IPS DF 6.9 (cell line): ENCODE data around the gene DNAJC15.
"Not testable (repeated sequence)": the region's sequence is repeated elsewhere in the genome, so short reads cannot be mapped to it uniquely, and the experiment has no call there.

Experiments
- DNase-seq: peaks from one replicate; pipeline ENCODE4 v3.0.0-alpha.2; 2013; ENCODE audit warnings: low read depth, low spot score
- H3K27ac ChIP-seq: one replicate; pipeline ENCODE4 v1.5.1; 2013; ENCODE audit warnings: low read length, control low read depth
- H3K27me3 ChIP-seq: 2 replicates; pipeline ENCODE4 v1.6.1; 2013; ENCODE audit warnings: mild to moderate bottlenecking, low read length; ENCODE audit not compliant: control insufficient read depth, insufficient read depth
- H3K36me3 ChIP-seq: 2 replicates; pipeline ENCODE4 v1.6.1; 2013; ENCODE audit warnings: low read length; ENCODE audit not compliant: control insufficient read depth, insufficient read depth
- H3K4me1 ChIP-seq: 2 replicates; pipeline ENCODE4 v1.6.1; 2013; ENCODE audit warnings: low read length; ENCODE audit not compliant: control insufficient read depth, insufficient read depth
- H3K4me3 ChIP-seq: 2 replicates; pipeline ENCODE4 v1.5.1; 2013; ENCODE audit warnings: mild to moderate bottlenecking, low read length
- H3K9me3 ChIP-seq: 2 replicates; pipeline ENCODE4 v1.6.1; 2013; ENCODE audit warnings: low read length, inconsistent platforms; ENCODE audit not compliant: control insufficient read depth, insufficient read depth
- WGBS: extraction: QIAGEN DNeasy Blood & Tissue Kit; methylation state at CpG from one replicate; pipeline ENCODE4 v1.1.7; 2013; ENCODE audit warnings: mixed read lengths, missing lambda C conversion rate; ENCODE audit not compliant: insufficient read length, insufficient coverage; 5-methylcytosine and 5-hydroxymethylcytosine counted together

DNAJC15 gene

GRCh38 chr13:43061496-43062280 lies 38.3 kb downstream of the DNAJC15 start:
- WGBS = no CpG with 5 or more reads among the region's 5 CpGs
- Histone ChIP-seq H3K4me1 (peaks cover 4% of the 10 kb centered on the region; the same call in 1 of the 2 replicates), H3K9me3 (no peaks in the 10 kb centered on the region), H3K36me3 (no peaks in the 10 kb centered on the region), H3K27me3 (no peaks in the 10 kb centered on the region), H3K4me3 (no peak overlapping the region), H3K27ac (no peak overlapping the region)
- no peak for DNase-seq

- H3K9me3 ChIP-seq = no peaks in the 10 kb centered on the region
- no CpG with 5 or more reads among the region's 1 CpG for WGBS
- no peak for DNase-seq
- no peak overlapping the region for H3K27ac ChIP-seq
- no peaks in the 10 kb centered on the region for H3K36me3 ChIP-seq
- no peak overlapping the region for H3K4me3 ChIP-seq
- H3K4me1 ChIP-seq = no peaks in the 10 kb centered on the region
- H3K27me3 ChIP-seq = no peaks in the 10 kb centered on the region
These were observed 48.4 kb downstream of the DNAJC15 start for GRCh38 chr13:43071824-43072223.

GRCh38 chr13:43072394-43072793 lies 49.0 kb downstream of the DNAJC15 start:
- Histone ChIP-seq H3K4me3 (no peak overlapping the region), H3K27me3 (no peaks in the 10 kb centered on the region), H3K36me3 (no peaks in the 10 kb centered on the region), H3K27ac (no peak overlapping the region), H3K4me1 (no peaks in the 10 kb centered on the region), H3K9me3 (no peaks in the 10 kb centered on the region)
- no peak for DNase-seq
- no CpG with 5 or more reads among the region's 5 CpGs for WGBS

GRCh38 chr13:43074824-43075510 lies 51.6 kb downstream of the DNAJC15 start:
- DNase-seq = no peak
- no peak overlapping the region for H3K27ac ChIP-seq
- H3K36me3 ChIP-seq = no peaks in the 10 kb centered on the region
- H3K9me3 ChIP-seq = no peaks in the 10 kb centered on the region
- no peak overlapping the region for H3K4me3 ChIP-seq
- H3K4me1 ChIP-seq = no peaks in the 10 kb centered on the region; the same call in 1 of the 2 replicates
- WGBS = no CpG with 5 or more reads among the region's 3 CpGs
- H3K27me3 ChIP-seq = no peaks in the 10 kb centered on the region

- H3K27me3 ChIP-seq, H3K4me1 ChIP-seq, H3K27ac ChIP-seq, H3K36me3 ChIP-seq, DNase-seq, H3K9me3 ChIP-seq, H3K4me3 ChIP-seq: not testable (repeated sequence)
- no CpG with 5 or more reads among the region's 3 CpGs for WGBS
These were observed 52.1 kb downstream of the DNAJC15 start for GRCh38 chr13:43075511-43075902.

GRCh38 chr13:43077046-43077445 lies 53.7 kb downstream of the DNAJC15 start:
- no CpG with 5 or more reads among the region's 1 CpG for WGBS
- Histone ChIP-seq H3K9me3 (no peaks in the 10 kb centered on the region), H3K27me3 (no peaks in the 10 kb centered on the region), H3K4me1 (no peaks in the 10 kb centered on the region; the same call in 1 of the 2 replicates), H3K4me3 (no peak overlapping the region), H3K27ac (no peak overlapping the region), H3K36me3 (no peaks in the 10 kb centered on the region)
- DNase-seq = no peak

GRCh38 chr13:43077461-43077860 lies 54.1 kb downstream of the DNAJC15 start:
- WGBS = no CpG with 5 or more reads among the region's 1 CpG
- no peaks in the 10 kb centered on the region for H3K27me3 ChIP-seq
- H3K27ac ChIP-seq = no peak overlapping the region
- H3K4me3 ChIP-seq = no peak overlapping the region
- no peaks in the 10 kb centered on the region for H3K9me3 ChIP-seq
- no peaks in the 10 kb centered on the region; the same call in 1 of the 2 replicates for H3K4me1 ChIP-seq
- DNase-seq = no peak
- no peaks in the 10 kb centered on the region for H3K36me3 ChIP-seq

GRCh38 chr13:43077906-43078305 lies 54.5 kb downstream of the DNAJC15 start:
- no peak for DNase-seq
- Histone ChIP-seq H3K36me3 (no peaks in the 10 kb centered on the region), H3K4me1 (no peaks in the 10 kb centered on the region; the same call in 1 of the 2 replicates), H3K27me3 (no peaks in the 10 kb centered on the region), H3K4me3 (no peak overlapping the region), H3K9me3 (no peaks in the 10 kb centered on the region), H3K27ac (no peak overlapping the region)
- WGBS = no CpG with 5 or more reads among the region's 4 CpGs

GRCh38 chr13:43078399-43078798 lies 55.0 kb downstream of the DNAJC15 start:
- H3K9me3 ChIP-seq = no peaks in the 10 kb centered on the region
- no peaks in the 10 kb centered on the region for H3K36me3 ChIP-seq
- no peaks in the 10 kb centered on the region; the same call in 1 of the 2 replicates for H3K4me1 ChIP-seq
- H3K27me3 ChIP-seq = no peaks in the 10 kb centered on the region
- no peak overlapping the region for H3K27ac ChIP-seq
- DNase-seq = no peak
- H3K4me3 ChIP-seq = no peak overlapping the region
- WGBS = no CpG with 5 or more reads among the region's 4 CpGs

GRCh38 chr13:43079392-43079931 lies 56.1 kb downstream of the DNAJC15 start:
- H3K27me3 ChIP-seq = no peaks in the 10 kb centered on the region
- no peak for DNase-seq
- WGBS = no CpG with 5 or more reads among the region's 2 CpGs
- H3K27ac ChIP-seq = no peak overlapping the region
- no peaks in the 10 kb centered on the region for H3K36me3 ChIP-seq
- H3K4me1 ChIP-seq = no peaks in the 10 kb centered on the region; the same call in 1 of the 2 replicates
- H3K9me3 ChIP-seq = no peaks in the 10 kb centered on the region
- no peak overlapping the region for H3K4me3 ChIP-seq
